Measurements from ENCODE around the gene MOB2. TPM values are rescaled to one million over a fixed set of nuclear protein-coding genes. Genes with fewer than 3 reads are reported as not detected.

MOB2 gene
- polyA plus RNA-seq, 1 donor, result 27.2 TPM

- H3K27me3 ChIP-seq (ENCODE audit: control insufficient read depth, insufficient read depth, low read length), result no peaks in the 10 kb centered on the region
- no peaks in the 10 kb centered on the region for H3K4me1 ChIP-seq (ENCODE audit: control insufficient read depth, insufficient read depth, low read length)
- no CpG with 5 or more reads among the region's 3 CpGs for WGBS (ENCODE audit: insufficient coverage, low lambda C conversion rate)
- H3K4me3 ChIP-seq (ENCODE audit: low read length), result no peak overlapping the region
- no peak for DNase-seq
- H3K27ac ChIP-seq (ENCODE audit: low read length), result no peak overlapping the region
- peaks cover 7% of the 10 kb centered on the region for H3K9me3 ChIP-seq (ENCODE audit: control insufficient read depth, low read depth, low read length)
- peaks cover 5% of the 10 kb centered on the region for H3K36me3 ChIP-seq (ENCODE audit: control insufficient read depth, insufficient read depth, low read length)
Measured at GRCh38 chr11:1496761-1497095, 10.1 kb upstream of the MOB2 start.

GRCh38 chr11:1496091-1496760 lies 9.6 kb upstream of the MOB2 start:
- Histone ChIP-seq H3K27me3 (ENCODE audit: control insufficient read depth, insufficient read depth, low read length) (no peaks in the 10 kb centered on the region), H3K27ac (ENCODE audit: low read length) (no peak overlapping the region), H3K36me3 (ENCODE audit: control insufficient read depth, insufficient read depth, low read length) (peaks cover 5% of the 10 kb centered on the region), H3K9me3 (ENCODE audit: control insufficient read depth, low read depth, low read length) (peaks cover 7% of the 10 kb centered on the region), H3K4me3 (ENCODE audit: low read length) (no peak overlapping the region), H3K4me1 (ENCODE audit: control insufficient read depth, insufficient read depth, low read length) (no peaks in the 10 kb centered on the region)
- DNase-seq, result no peak
- no CpG with 5 or more reads among the region's 9 CpGs for WGBS (ENCODE audit: insufficient coverage, low lambda C conversion rate)

- Histone ChIP-seq H3K9me3 (ENCODE audit: control insufficient read depth, low read depth, low read length) (peaks cover 5% of the 10 kb centered on the region), H3K4me1 (ENCODE audit: control insufficient read depth, insufficient read depth, low read length) (no peaks in the 10 kb centered on the region), H3K27ac (ENCODE audit: low read length) (no peak overlapping the region), H3K27me3 (ENCODE audit: control insufficient read depth, insufficient read depth, low read length) (no peaks in the 10 kb centered on the region), H3K36me3 (ENCODE audit: control insufficient read depth, insufficient read depth, low read length) (peaks cover under 1% of the 10 kb centered on the region), H3K4me3 (ENCODE audit: low read length) (no peak overlapping the region)
- WGBS (ENCODE audit: insufficient coverage, low lambda C conversion rate), result 100% methylated on average over 2 of the region's 3 CpGs
- DNase-seq, result no peak
Measured at GRCh38 chr11:1494650-1495049, 8.1 kb upstream of the MOB2 start.

- Histone ChIP-seq H3K4me1 (ENCODE audit: control insufficient read depth, insufficient read depth, low read length) (no peaks in the 10 kb centered on the region), H3K4me3 (ENCODE audit: low read length) (no peak overlapping the region), H3K27me3 (ENCODE audit: control insufficient read depth, insufficient read depth, low read length) (no peaks in the 10 kb centered on the region), H3K36me3 (ENCODE audit: control insufficient read depth, insufficient read depth, low read length) (no peaks in the 10 kb centered on the region), H3K9me3 (ENCODE audit: control insufficient read depth, low read depth, low read length) (no peaks in the 10 kb centered on the region), H3K27ac (ENCODE audit: low read length) (no peak overlapping the region)
- no peak for DNase-seq
- 93% methylated on average over 1 of the region's 3 CpGs for WGBS (ENCODE audit: insufficient coverage, low lambda C conversion rate)
Measured at GRCh38 chr11:1493650-1494244, 7.2 kb upstream of the MOB2 start.

GRCh38 chr11:1491379-1491778 lies 4.8 kb upstream of the MOB2 start:
- DNase-seq, result no peak
- H3K36me3 ChIP-seq (ENCODE audit: control insufficient read depth, insufficient read depth, low read length), result no peaks in the 10 kb centered on the region
- H3K27me3 ChIP-seq (ENCODE audit: control insufficient read depth, insufficient read depth, low read length), result no peaks in the 10 kb centered on the region
- H3K27ac ChIP-seq (ENCODE audit: low read length), result no peak overlapping the region
- no peaks in the 10 kb centered on the region for H3K9me3 ChIP-seq (ENCODE audit: control insufficient read depth, low read depth, low read length)
- H3K4me3 ChIP-seq (ENCODE audit: low read length), result no peak overlapping the region
- peaks cover 16% of the 10 kb centered on the region for H3K4me1 ChIP-seq (ENCODE audit: control insufficient read depth, insufficient read depth, low read length)
- 100% methylated on average over 2 of the region's 12 CpGs for WGBS (ENCODE audit: insufficient coverage, low lambda C conversion rate)

- peaks cover 17% of the 10 kb centered on the region for H3K4me1 ChIP-seq (ENCODE audit: control insufficient read depth, insufficient read depth, low read length)
- no peak overlapping the region for H3K4me3 ChIP-seq (ENCODE audit: low read length)
- no peaks in the 10 kb centered on the region for H3K27me3 ChIP-seq (ENCODE audit: control insufficient read depth, insufficient read depth, low read length)
- WGBS (ENCODE audit: insufficient coverage, low lambda C conversion rate), result 100% methylated on average over 1 of the region's 7 CpGs
- H3K9me3 ChIP-seq (ENCODE audit: control insufficient read depth, low read depth, low read length), result peaks cover 2% of the 10 kb centered on the region
- DNase-seq, result no peak
- H3K27ac ChIP-seq (ENCODE audit: low read length), result no peak overlapping the region
- no peaks in the 10 kb centered on the region for H3K36me3 ChIP-seq (ENCODE audit: control insufficient read depth, insufficient read depth, low read length)
Measured at GRCh38 chr11:1490651-1491050, 4.1 kb upstream of the MOB2 start.

- H3K9me3 ChIP-seq (ENCODE audit: control insufficient read depth, low read depth, low read length), result peaks cover 2% of the 10 kb centered on the region
- no peak overlapping the region for H3K27ac ChIP-seq (ENCODE audit: low read length)
- peaks cover 17% of the 10 kb centered on the region for H3K4me1 ChIP-seq (ENCODE audit: control insufficient read depth, insufficient read depth, low read length)
- DNase-seq, result no peak
- WGBS (ENCODE audit: insufficient coverage, low lambda C conversion rate), result no CpG with 5 or more reads among the region's 20 CpGs
- no peak overlapping the region for H3K4me3 ChIP-seq (ENCODE audit: low read length)
- no peaks in the 10 kb centered on the region for H3K36me3 ChIP-seq (ENCODE audit: control insufficient read depth, insufficient read depth, low read length)
- H3K27me3 ChIP-seq (ENCODE audit: control insufficient read depth, insufficient read depth, low read length), result no peaks in the 10 kb centered on the region
Measured at GRCh38 chr11:1488575-1489180, 2.1 kb upstream of the MOB2 start.

GRCh38 chr11:1487851-1488574 lies 1.4 kb upstream of the MOB2 start:
- no peak overlapping the region for H3K4me3 ChIP-seq (ENCODE audit: low read length)
- H3K36me3 ChIP-seq (ENCODE audit: control insufficient read depth, insufficient read depth, low read length), result no peaks in the 10 kb centered on the region
- DNase-seq, result no peak
- peaks cover 2% of the 10 kb centered on the region for H3K9me3 ChIP-seq (ENCODE audit: control insufficient read depth, low read depth, low read length)
- H3K4me1 ChIP-seq (ENCODE audit: control insufficient read depth, insufficient read depth, low read length), result peaks cover 17% of the 10 kb centered on the region
- no peak overlapping the region for H3K27ac ChIP-seq (ENCODE audit: low read length)
- no CpG with 5 or more reads among the region's 23 CpGs for WGBS (ENCODE audit: insufficient coverage, low lambda C conversion rate)
- no peaks in the 10 kb centered on the region for H3K27me3 ChIP-seq (ENCODE audit: control insufficient read depth, insufficient read depth, low read length)

- H3K4me3 ChIP-seq (ENCODE audit: low read length), result no peak overlapping the region
- no CpG with 5 or more reads among the region's 21 CpGs for WGBS (ENCODE audit: insufficient coverage, low lambda C conversion rate)
Measured at GRCh38 chr11:1487091-1487850, 692 bp upstream of the MOB2 start.

GRCh38 chr11:1485504-1485885 lies 1.1 kb downstream of the MOB2 start:
- DNase-seq, result no peak
- no peak overlapping the region for H3K4me3 ChIP-seq (ENCODE audit: low read length)
- peaks cover 17% of the 10 kb centered on the region for H3K4me1 ChIP-seq (ENCODE audit: control insufficient read depth, insufficient read depth, low read length)
- H3K27ac ChIP-seq (ENCODE audit: low read length), result no peak overlapping the region
- H3K9me3 ChIP-seq (ENCODE audit: control insufficient read depth, low read depth, low read length), result peaks cover 3% of the 10 kb centered on the region
- no CpG with 5 or more reads among the region's 17 CpGs for whole genome bisulfite sequencing (ENCODE audit: insufficient coverage, low lambda C conversion rate)
- no peaks in the 10 kb centered on the region for H3K27me3 ChIP-seq (ENCODE audit: control insufficient read depth, insufficient read depth, low read length)
- peaks cover under 1% of the 10 kb centered on the region for H3K36me3 ChIP-seq (ENCODE audit: control insufficient read depth, insufficient read depth, low read length)

More at GRCh38 chr11:1487091-1487850, 692 bp upstream of the MOB2 start:
- Histone ChIP-seq H3K27ac (ENCODE audit: low read length) (peak overlapping the region; percentile 12), H3K27me3 (ENCODE audit: control insufficient read depth, insufficient read depth, low read length) (no peaks in the 10 kb centered on the region), H3K4me1 (ENCODE audit: control insufficient read depth, insufficient read depth, low read length) (peaks cover 17% of the 10 kb centered on the region), H3K9me3 (ENCODE audit: control insufficient read depth, low read depth, low read length) (peaks cover 2% of the 10 kb centered on the region), H3K36me3 (ENCODE audit: control insufficient read depth, insufficient read depth, low read length) (no peaks in the 10 kb centered on the region)
- no peak for DNase-seq
